GM19438 (cell line): ENCODE results near the gene TRPM4.
"Not testable (repeated sequence)": the region's sequence is repeated elsewhere in the genome, so short reads cannot be mapped to it uniquely, and the experiment has no call there.

Source experiments
- ATAC-seq: cut with Tn5 transposase; IDR thresholded peaks from one replicate; pipeline ENCODE4 v1.9.1; 2021; ENCODE audit warnings: low read depth; ENCODE audit not compliant: unreplicated experiment

Gene TRPM4

GRCh38 chr19:49222528-49222927 lies 64.9 kb downstream of the TRPM4 start:
- ATAC-seq: no peak

GRCh38 chr19:49223472-49223871 lies 65.9 kb downstream of the TRPM4 start:
- no peak for ATAC-seq

- not testable (repeated sequence) for ATAC-seq
Measured at GRCh38 chr19:49224441-49224840, 66.8 kb downstream of the TRPM4 start.

GRCh38 chr19:49224879-49225278 lies 67.3 kb downstream of the TRPM4 start:
- no peak for ATAC-seq

- ATAC-seq: no peak
Measured at GRCh38 chr19:49229416-49229815, 71.8 kb downstream of the TRPM4 start.

- no peak for ATAC-seq
Measured at GRCh38 chr19:49231389-49231788, 73.8 kb downstream of the TRPM4 start.

GRCh38 chr19:49231804-49232203 lies 74.2 kb downstream of the TRPM4 start:
- ATAC-seq: no peak

GRCh38 chr19:49233163-49233562 lies 75.6 kb downstream of the TRPM4 start:
- ATAC-seq: no peak

- no peak for ATAC-seq
Measured at GRCh38 chr19:49241769-49242168, 84.2 kb downstream of the TRPM4 start.

GRCh38 chr19:49243129-49243528 lies 85.5 kb downstream of the TRPM4 start:
- ATAC-seq: no peak

- no peak for ATAC-seq
Measured at GRCh38 chr19:49243726-49244125, 86.1 kb downstream of the TRPM4 start.

GRCh38 chr19:49244256-49244655 lies 86.7 kb downstream of the TRPM4 start:
- ATAC-seq: no peak

- no peak for ATAC-seq
Measured at GRCh38 chr19:49247676-49248075, 90.1 kb downstream of the TRPM4 start.

- no peak for ATAC-seq
Measured at GRCh38 chr19:49249933-49250332, 92.3 kb downstream of the TRPM4 start.

- no peak for ATAC-seq
Measured at GRCh38 chr19:49255674-49256073, 98.1 kb downstream of the TRPM4 start.

- no peak for ATAC-seq
Measured at GRCh38 chr19:49256691-49257090, 99.1 kb downstream of the TRPM4 start.
